BLaER1 (cell line): ENCODE measurements around the gene OSBPL9.
"Not testable (repeated sequence)": the region's sequence is repeated elsewhere in the genome, so short reads cannot be mapped to it uniquely, and the experiment has no call there.

Experiments
- H3K27ac ChIP-seq: shearing (Covaris generic); formaldehyde crosslinking; 2 replicates; pipeline ENCODE4 v1.8.1; 2022
- H3K27me3 ChIP-seq: shearing (Covaris generic); formaldehyde crosslinking; 2 replicates; pipeline ENCODE4 v1.8.1; 2022
- H3K36me3 ChIP-seq: shearing (Covaris generic); formaldehyde crosslinking; 2 replicates; pipeline ENCODE4 v1.8.1; 2022
- H3K4me1 ChIP-seq: shearing (Covaris generic); formaldehyde crosslinking; 2 replicates; pipeline ENCODE4 v1.8.1; 2022
- H3K4me2 ChIP-seq: shearing (Covaris generic); formaldehyde crosslinking; 2 replicates; pipeline ENCODE4 v1.8.1; 2022
- H3K4me3 ChIP-seq: shearing (Covaris generic); formaldehyde crosslinking; 2 replicates; pipeline ENCODE4 v1.8.1; 2022
- H3K9ac ChIP-seq: shearing (Covaris generic); formaldehyde crosslinking; 2 replicates; pipeline ENCODE4 v1.8.1; 2022
- H3K9me3 ChIP-seq: shearing (Covaris generic); formaldehyde crosslinking; 2 replicates; pipeline ENCODE4 v1.8.1; 2022
- H4K20me1 ChIP-seq: shearing (Covaris generic); formaldehyde crosslinking; 2 replicates; pipeline ENCODE4 v1.8.1; 2022
- Cebpa-rat ChIP-seq: shearing (Covaris generic); IDR thresholded peaks from 2 replicates; pipeline ENCODE4 v1.8.1; 2022

Gene OSBPL9

GRCh38 chr1:51644020-51644419 lies 27.1 kb downstream of the OSBPL9 start:
- H3K9ac ChIP-seq, result no peak overlapping the region
- H3K4me2 ChIP-seq, result no peak overlapping the region
- no peak overlapping the region for H3K27ac ChIP-seq
- no peaks in the 10 kb centered on the region for H3K36me3 ChIP-seq
- no peaks in the 10 kb centered on the region for H3K27me3 ChIP-seq
- H3K4me1 ChIP-seq, result 0 out of 2 replicates have a peak, but pooled peaks cover 4% of the 10 kb centered on the region
- no peak overlapping the region for H3K4me3 ChIP-seq
- TF ChIP-seq Cebpa-rat, result no peak
- H4K20me1 ChIP-seq, result peaks cover 34% of the 10 kb centered on the region
- no peaks in the 10 kb centered on the region for H3K9me3 ChIP-seq

DNA sequence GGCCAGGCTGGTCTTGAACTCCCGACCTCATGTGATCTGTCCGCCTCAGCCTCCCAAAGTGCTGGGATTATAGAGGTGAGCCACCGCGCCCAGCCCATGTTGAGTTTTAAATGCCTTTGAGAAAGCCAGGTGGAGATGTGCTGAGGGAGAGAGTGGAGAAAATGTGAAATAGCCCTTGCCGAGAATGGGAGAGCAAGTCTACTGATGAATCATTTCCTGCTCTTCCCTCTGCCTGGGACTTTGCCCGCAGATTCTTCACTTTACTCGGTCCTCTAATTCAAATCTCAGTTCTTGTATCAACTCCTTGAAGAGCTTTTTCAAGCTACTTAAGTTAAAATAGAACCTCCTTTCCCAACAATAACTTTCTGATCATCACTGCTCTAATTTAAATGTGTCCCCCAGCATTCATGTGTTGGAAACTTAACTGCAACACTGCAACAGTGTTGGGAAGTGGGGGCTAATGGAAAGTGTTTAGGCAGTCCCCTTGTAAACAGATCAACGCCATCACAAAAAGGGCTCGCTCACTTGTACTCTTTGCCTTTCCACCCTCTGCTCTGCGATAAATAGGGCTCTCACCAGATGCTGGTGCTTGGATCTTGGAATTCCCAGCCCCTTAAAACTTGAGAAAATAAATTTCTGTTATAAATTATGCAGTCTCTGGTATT lies 27.8 kb downstream of the OSBPL9 start:
- Histone ChIP-seq H3K9ac (no peak overlapping the region), H3K4me1 (0 out of 2 replicates have a peak, but pooled peaks cover 4% of the 10 kb centered on the region)

DNA sequence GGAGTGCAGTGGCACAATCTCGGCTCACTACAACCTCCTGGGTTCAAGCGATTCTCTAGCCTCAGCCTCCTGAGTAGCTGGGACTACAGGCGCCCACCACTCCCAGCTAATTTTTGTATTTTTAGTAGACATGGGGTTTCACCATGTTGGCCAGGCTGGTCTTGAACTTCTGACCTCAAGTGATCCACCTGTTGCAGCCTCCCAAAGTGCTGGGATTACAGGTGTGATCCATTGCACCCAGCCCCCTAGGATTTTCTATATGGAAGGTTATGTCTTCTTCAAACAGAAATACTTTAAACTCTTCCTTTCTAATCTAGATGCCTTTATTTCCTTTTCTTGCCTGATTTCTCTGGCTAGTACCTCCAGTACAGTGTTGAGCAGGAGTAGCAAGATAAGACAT lies 29.7 kb downstream of the OSBPL9 start:
- H3K9ac ChIP-seq, H3K27ac ChIP-seq, H3K9me3 ChIP-seq, H3K4me1 ChIP-seq, H3K36me3 ChIP-seq, H3K4me3 ChIP-seq, H3K4me2 ChIP-seq, H3K27me3 ChIP-seq: not testable (repeated sequence)
- H4K20me1 ChIP-seq, result peaks cover 22% of the 10 kb centered on the region

More for the DNA sequence above, 27.8 kb downstream of the OSBPL9 start:
- TF ChIP-seq Cebpa-rat, result no peak
- H4K20me1 ChIP-seq, result peaks cover 33% of the 10 kb centered on the region
- H3K4me3 ChIP-seq, result no peak overlapping the region
- no peak overlapping the region for H3K27ac ChIP-seq
- no peaks in the 10 kb centered on the region for H3K36me3 ChIP-seq
- H3K4me2 ChIP-seq, result no peak overlapping the region
- H3K27me3 ChIP-seq, result no peaks in the 10 kb centered on the region
- H3K9me3 ChIP-seq, result no peaks in the 10 kb centered on the region

DNA sequence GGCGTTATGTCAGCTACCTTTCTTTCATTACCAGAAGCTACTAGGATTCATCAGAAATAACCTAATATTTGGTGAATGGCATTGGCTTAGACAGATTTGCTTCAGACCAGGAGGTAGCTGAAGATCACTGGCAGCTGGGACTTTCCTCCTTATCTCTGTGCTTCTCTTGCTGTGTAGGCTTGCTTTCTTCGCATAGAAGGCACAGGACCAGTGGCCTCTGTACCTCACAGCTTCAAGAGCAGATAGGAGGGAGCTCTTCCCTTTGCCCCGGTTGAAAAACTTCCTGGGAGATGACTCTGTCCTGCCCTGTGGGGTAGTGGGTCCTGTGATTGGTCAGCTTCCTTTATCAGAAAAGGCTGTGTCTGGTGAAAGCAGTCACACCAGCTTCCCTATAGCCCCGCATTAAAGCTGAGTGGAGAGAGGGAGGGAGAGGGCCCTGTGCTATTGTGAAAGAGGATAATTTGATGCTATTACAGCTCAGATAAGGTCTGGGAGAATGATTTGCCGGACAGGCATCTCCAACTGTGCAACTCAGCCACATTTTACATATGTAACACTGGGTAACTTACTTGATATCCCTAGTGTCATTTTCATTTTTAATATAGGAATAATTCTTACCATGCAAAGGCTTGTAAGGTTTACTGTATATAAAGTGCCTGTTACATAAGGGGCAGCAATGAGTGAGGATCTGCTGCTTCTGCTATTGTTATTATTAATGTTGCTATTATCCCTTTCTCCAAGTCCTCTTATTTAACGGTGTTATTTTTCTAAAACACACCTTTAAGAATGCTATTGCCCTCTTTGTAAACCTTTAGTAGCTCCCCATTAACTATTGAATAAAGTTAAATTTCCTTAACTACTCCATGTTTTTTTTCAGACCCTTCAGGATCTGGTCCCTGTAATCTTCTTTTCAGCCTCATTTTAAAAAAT lies 31.6 kb downstream of the OSBPL9 start:
- no peak for TF ChIP-seq Cebpa-rat
- Histone ChIP-seq H3K4me3 (no peak overlapping the region), H3K27ac (no peak overlapping the region), H3K4me2 (no peak overlapping the region), H3K9ac (no peak overlapping the region), H4K20me1 (peaks cover 16% of the 10 kb centered on the region), H3K36me3 (peaks cover 1% of the 10 kb centered on the region; the same call in 1 of the 2 replicates), H3K9me3 (no peaks in the 10 kb centered on the region), H3K4me1 (no peaks in the 10 kb centered on the region), H3K27me3 (no peaks in the 10 kb centered on the region)

DNA sequence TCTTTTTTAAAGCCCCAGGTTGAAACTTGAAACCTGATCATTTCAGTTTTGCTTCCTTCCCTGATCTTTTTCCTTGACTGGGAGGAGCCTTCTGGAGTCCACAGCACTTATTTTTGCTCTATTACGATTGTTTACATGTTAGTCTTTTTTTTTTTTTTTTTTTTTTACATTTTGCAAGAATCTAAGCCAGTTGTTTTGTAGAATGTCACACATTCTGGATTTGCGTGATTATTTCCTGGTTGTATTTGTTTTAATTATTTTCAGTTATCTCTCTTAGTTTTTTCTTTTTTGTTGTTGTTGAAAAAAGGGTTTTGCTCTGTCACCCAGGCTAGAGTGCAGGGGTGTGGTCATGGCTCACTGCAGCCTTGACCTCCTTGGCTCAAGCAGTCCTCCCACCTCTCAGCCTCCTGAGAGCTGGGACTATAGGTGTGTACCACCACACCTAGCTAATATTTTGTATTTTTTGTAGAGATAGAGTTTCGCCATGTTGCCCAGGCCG lies 32.8 kb downstream of the OSBPL9 start:
- Histone ChIP-seq H3K27me3 (no peaks in the 10 kb centered on the region), H3K9ac (no peak overlapping the region), H3K4me1 (no peaks in the 10 kb centered on the region), H4K20me1 (peaks cover 16% of the 10 kb centered on the region), H3K4me3 (no peak overlapping the region), H3K27ac (no peak overlapping the region), H3K9me3 (no peaks in the 10 kb centered on the region), H3K4me2 (no peak overlapping the region), H3K36me3 (peaks cover 8% of the 10 kb centered on the region; the same call in 1 of the 2 replicates)
- TF ChIP-seq Cebpa-rat, result no peak

DNA sequence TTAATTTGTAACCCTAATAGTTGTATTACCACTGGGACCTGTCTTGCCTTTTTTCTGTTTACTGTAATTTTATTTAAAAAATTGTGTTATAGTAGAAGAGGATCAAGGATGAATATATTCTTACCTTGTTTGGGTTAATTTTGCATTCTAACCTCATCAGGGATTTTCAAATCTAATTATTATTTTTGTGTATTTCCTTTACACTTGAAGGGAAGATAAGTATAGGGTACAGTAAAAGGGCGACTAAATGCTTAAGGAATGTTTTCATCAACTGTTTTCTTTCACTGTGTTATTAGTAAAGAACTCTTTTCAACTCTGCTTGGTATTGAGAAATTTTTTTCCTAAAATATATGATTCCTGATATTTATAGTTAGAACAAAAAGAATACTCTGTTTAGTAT lies 33.3 kb downstream of the OSBPL9 start:
- no peak for TF ChIP-seq Cebpa-rat
- H3K4me2 ChIP-seq, result no peak overlapping the region
- no peaks in the 10 kb centered on the region for H3K27me3 ChIP-seq
- H3K9me3 ChIP-seq, result no peaks in the 10 kb centered on the region
- peaks cover 16% of the 10 kb centered on the region for H4K20me1 ChIP-seq
- peaks cover 11% of the 10 kb centered on the region for H3K36me3 ChIP-seq
- H3K4me1 ChIP-seq, result no peaks in the 10 kb centered on the region
- H3K27ac ChIP-seq, result no peak overlapping the region
- H3K4me3 ChIP-seq, result no peak overlapping the region
- H3K9ac ChIP-seq, result no peak overlapping the region

DNA sequence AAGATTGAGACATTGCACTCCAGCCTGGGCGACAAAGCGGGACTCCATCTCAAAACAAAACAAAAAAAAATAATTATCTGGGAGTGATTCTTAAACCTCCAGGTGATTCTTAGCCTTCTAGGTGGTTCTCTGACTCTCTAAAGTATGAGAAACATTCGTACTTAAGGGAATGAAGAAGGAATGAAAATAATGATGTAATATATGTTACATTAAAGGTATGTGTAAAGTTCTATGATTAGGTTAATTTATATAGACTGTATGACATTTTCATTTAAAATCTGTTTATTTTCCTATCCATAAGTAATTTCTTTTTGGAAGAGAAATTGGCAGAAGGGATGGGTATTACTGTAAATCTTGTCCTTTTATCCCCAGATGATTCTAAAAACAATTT lies 34.7 kb downstream of the OSBPL9 start:
- peaks cover 16% of the 10 kb centered on the region for H4K20me1 ChIP-seq
- no peak overlapping the region for H3K4me3 ChIP-seq
- H3K9me3 ChIP-seq, result no peaks in the 10 kb centered on the region
- H3K27me3 ChIP-seq, result no peaks in the 10 kb centered on the region
- peaks cover 23% of the 10 kb centered on the region for H3K36me3 ChIP-seq
- no peak overlapping the region for H3K27ac ChIP-seq
- H3K9ac ChIP-seq, result no peak overlapping the region
- H3K4me2 ChIP-seq, result no peak overlapping the region
- no peak for TF ChIP-seq Cebpa-rat
- H3K4me1 ChIP-seq, result no peaks in the 10 kb centered on the region

DNA sequence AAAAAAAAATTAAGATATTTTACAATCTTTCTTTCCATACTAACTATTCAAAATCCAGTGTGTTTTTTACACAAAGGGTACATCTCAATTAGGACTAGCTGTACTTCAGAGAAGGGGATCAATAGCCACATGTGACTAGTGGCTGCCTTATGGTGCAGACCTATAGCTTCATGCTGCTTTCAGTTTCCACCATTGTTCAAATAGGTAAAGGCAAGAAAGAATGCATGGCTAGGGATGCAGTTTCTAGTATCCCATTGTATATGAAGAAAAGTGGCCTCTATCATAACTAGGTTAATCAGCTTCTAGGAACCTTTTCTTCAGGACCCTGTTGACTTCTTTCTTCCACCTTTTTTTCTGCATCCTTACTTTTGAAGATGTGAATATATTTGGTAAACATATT lies 35.7 kb downstream of the OSBPL9 start:
- Histone ChIP-seq H3K36me3 (peaks cover 24% of the 10 kb centered on the region), H4K20me1 (peaks cover 16% of the 10 kb centered on the region), H3K9me3 (no peaks in the 10 kb centered on the region), H3K9ac (no peak overlapping the region), H3K4me2 (no peak overlapping the region), H3K4me3 (no peak overlapping the region), H3K4me1 (no peaks in the 10 kb centered on the region), H3K27me3 (no peaks in the 10 kb centered on the region), H3K27ac (no peak overlapping the region)
- no peak for TF ChIP-seq Cebpa-rat

- Histone ChIP-seq H3K4me1 (no peaks in the 10 kb centered on the region), H3K27ac (no peak overlapping the region)
Observed at GRCh38 chr1:51653127-51653526, 36.2 kb downstream of the OSBPL9 start.

DNA sequence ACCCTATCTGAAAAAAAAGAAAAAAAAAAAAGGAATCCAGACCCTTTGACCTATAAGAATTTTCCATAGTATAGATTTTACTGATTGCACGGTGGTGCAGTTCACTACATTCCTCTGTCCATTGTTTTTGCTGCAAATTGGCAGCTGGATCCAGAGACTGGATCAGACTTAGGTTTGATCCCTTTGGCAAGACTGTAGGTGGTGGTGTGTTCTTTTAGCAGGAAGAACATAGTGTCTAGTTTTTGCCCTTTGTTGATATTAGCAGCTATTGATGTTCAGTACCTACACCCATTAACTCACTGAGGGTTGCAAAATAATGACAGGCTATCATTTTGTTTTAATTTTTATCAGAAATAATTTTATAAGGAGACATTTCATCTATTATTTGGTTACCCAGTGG lies 37.1 kb downstream of the OSBPL9 start:
- no peak overlapping the region for H3K27ac ChIP-seq
- peaks cover 2% of the 10 kb centered on the region; the same call in 1 of the 2 replicates for H4K20me1 ChIP-seq
- TF ChIP-seq Cebpa-rat, result no peak
- H3K9ac ChIP-seq, result no peak overlapping the region
- H3K4me1 ChIP-seq, result no peaks in the 10 kb centered on the region
- H3K9me3 ChIP-seq, result no peaks in the 10 kb centered on the region
- peaks cover 24% of the 10 kb centered on the region for H3K36me3 ChIP-seq
- H3K27me3 ChIP-seq, result no peaks in the 10 kb centered on the region
- no peak overlapping the region for H3K4me3 ChIP-seq
- H3K4me2 ChIP-seq, result no peak overlapping the region

More at GRCh38 chr1:51653127-51653526, 36.2 kb downstream of the OSBPL9 start:
- H3K36me3 ChIP-seq, result peaks cover 24% of the 10 kb centered on the region
- H3K9ac ChIP-seq, result no peak overlapping the region
- H3K4me3 ChIP-seq, result no peak overlapping the region
- no peak for TF ChIP-seq Cebpa-rat
- H3K4me2 ChIP-seq, result no peak overlapping the region
- H4K20me1 ChIP-seq, result peaks cover 11% of the 10 kb centered on the region
- no peaks in the 10 kb centered on the region for H3K27me3 ChIP-seq
- H3K9me3 ChIP-seq, result no peaks in the 10 kb centered on the region
